Esophagus muscularis mucosa (tissue), 4 donors: ENCODE results near the gene DCAF6.

ENCODE experiments used
- EP300 ChIP-seq: sonication (generic); formaldehyde crosslinking; IDR thresholded peaks from one replicate; pipeline ENCODE4 v1.6.1; 2017; ENCODE audit warnings: antibody characterized with exemption
- POLR2A ChIP-seq: fragments of 450-650 bp; IDR thresholded peaks from one replicate; pipeline ENCODE4 v1.6.1; 2017; ENCODE audit warnings: antibody characterized with exemption, moderate library complexity, mild to moderate bottlenecking, low read depth
- POLR2AphosphoS5 ChIP-seq, 2 donors: sonication (generic); formaldehyde crosslinking; IDR thresholded peaks; one replicate each; pipeline ENCODE4 v1.6.1; 2017; ENCODE audit warnings: antibody characterized with exemption in 2 of 2
- TF ChIP-seq, protein P1 (sequence below), 3 experiments: fragments of 200-600 bp in 2 of 3; fragments of 450-650 bp in 1 of 3; sonication (generic) in 2 of 3; IDR thresholded peaks; one replicate each; pipeline ENCODE4 v1.5.1; 2017 to 2019; ENCODE audit warnings: antibody characterized with exemption in 3 of 3, mild to moderate bottlenecking in 2 of 3, moderate library complexity in 1 of 3

- no peak for TF ChIP-seq POLR2AphosphoS5 (IDR thresholded peaks at IDR 0.05)
- TF ChIP-seq POLR2A: no peak
- TF ChIP-seq, protein P1, sequence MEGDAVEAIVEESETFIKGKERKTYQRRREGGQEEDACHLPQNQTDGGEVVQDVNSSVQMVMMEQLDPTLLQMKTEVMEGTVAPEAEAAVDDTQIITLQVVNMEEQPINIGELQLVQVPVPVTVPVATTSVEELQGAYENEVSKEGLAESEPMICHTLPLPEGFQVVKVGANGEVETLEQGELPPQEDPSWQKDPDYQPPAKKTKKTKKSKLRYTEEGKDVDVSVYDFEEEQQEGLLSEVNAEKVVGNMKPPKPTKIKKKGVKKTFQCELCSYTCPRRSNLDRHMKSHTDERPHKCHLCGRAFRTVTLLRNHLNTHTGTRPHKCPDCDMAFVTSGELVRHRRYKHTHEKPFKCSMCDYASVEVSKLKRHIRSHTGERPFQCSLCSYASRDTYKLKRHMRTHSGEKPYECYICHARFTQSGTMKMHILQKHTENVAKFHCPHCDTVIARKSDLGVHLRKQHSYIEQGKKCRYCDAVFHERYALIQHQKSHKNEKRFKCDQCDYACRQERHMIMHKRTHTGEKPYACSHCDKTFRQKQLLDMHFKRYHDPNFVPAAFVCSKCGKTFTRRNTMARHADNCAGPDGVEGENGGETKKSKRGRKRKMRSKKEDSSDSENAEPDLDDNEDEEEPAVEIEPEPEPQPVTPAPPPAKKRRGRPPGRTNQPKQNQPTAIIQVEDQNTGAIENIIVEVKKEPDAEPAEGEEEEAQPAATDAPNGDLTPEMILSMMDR (IDR thresholded peaks at IDR 0.05): no peak
- TF ChIP-seq EP300: no peak
Observed at GRCh38 chr1:167957710-167958109, 21.2 kb downstream of the DCAF6 start.
